Coronary artery (tissue), 2 donors: ENCODE measurements around the gene OR1N1.
"Not testable (repeated sequence)": the region's sequence is repeated elsewhere in the genome, so short reads cannot be mapped to it uniquely, and the experiment has no call there.

ENCODE experiments used
- DNase-seq: peaks from one replicate; pipeline ENCODE4 v3.0.0-alpha.2; 2017; ENCODE audit warnings: low spot score
- H3K27ac ChIP-seq, 2 donors: fragments of 200-600 bp; sonication (generic); one replicate each; pipeline ENCODE4 v1.5.1; 2016 to 2019
- H3K4me3 ChIP-seq: fragments of 200-600 bp; sonication (generic); 2 replicates; pipeline ENCODE4 v1.5.1; 2016; ENCODE audit warnings: mild to moderate bottlenecking, moderate library complexity
- TF ChIP-seq, protein P1 (sequence below): fragments of 200-600 bp; sonication (generic); IDR thresholded peaks from one replicate; pipeline ENCODE4 v1.5.1; 2019; ENCODE audit warnings: antibody characterized with exemption

The OR1N1 gene

DNA sequence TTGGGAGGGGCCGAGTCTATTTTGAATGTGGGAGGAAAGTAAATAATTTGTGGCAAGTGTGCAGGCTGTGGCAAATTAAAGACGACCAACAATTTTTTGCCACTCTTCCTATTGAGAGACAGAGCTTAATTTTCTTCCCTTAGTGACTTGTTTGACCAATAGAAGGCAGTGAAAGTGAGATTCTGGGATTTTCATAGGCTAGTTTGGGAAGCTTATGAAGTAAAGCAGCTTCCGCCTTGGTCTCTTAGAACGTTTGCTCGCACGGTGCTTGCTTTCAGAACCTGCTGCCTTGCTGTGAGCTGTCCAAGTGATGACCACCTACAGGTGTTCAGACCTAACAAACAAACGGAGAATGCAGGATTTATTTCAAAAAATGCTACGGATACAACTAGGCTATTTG is 19.1 kb upstream of the OR1N1 start:
- DNase-seq = no peak
- no peak overlapping the region for H3K4me3 ChIP-seq
- TF ChIP-seq, protein P1, sequence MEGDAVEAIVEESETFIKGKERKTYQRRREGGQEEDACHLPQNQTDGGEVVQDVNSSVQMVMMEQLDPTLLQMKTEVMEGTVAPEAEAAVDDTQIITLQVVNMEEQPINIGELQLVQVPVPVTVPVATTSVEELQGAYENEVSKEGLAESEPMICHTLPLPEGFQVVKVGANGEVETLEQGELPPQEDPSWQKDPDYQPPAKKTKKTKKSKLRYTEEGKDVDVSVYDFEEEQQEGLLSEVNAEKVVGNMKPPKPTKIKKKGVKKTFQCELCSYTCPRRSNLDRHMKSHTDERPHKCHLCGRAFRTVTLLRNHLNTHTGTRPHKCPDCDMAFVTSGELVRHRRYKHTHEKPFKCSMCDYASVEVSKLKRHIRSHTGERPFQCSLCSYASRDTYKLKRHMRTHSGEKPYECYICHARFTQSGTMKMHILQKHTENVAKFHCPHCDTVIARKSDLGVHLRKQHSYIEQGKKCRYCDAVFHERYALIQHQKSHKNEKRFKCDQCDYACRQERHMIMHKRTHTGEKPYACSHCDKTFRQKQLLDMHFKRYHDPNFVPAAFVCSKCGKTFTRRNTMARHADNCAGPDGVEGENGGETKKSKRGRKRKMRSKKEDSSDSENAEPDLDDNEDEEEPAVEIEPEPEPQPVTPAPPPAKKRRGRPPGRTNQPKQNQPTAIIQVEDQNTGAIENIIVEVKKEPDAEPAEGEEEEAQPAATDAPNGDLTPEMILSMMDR = no peak
- no peak overlapping the region for H3K27ac ChIP-seq

DNA sequence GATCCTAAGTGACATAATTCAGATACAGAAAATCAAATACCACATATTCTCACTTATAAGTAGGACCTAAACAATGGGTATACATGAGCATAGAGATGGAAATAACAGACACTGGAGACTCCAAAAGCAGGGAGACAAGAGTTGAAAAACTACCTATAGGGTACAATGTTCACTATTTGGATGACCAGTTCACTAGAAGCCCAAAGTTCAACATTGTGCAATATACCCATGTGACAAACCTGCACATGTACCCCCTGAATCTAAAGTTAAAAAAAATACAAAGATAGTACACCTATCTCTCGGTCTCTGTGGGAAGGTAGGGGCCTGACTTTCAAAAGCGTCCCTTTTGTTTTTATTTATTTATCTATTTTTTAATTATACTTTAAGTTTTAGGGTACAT is 11.7 kb upstream of the OR1N1 start:
- Histone ChIP-seq H3K4me3 (no peak overlapping the region), H3K27ac (no peak overlapping the region)
- no peak for DNase-seq
- TF ChIP-seq, protein P1 = no peak

DNA sequence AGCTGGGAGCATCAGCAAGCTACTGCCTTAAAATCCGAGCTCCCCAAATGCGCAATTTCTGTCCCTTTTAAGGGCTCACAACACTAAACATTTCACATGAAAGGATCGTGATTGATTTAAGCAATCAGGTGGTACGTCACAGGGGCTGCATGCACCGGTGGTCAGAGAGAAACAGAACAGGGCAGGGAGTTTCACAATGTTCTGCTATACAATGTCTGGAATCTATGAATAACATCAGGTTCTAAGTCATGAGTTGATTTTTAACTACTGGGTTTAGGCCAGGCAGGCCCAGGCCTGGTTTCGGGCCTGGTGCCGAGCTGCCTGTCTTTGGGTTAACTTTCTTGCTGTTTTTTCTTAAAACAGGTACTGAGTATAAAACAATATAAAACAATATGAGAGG is 10.0 kb upstream of the OR1N1 start:
- not testable (repeated sequence) for DNase-seq, H3K4me3 ChIP-seq, H3K27ac ChIP-seq

DNA sequence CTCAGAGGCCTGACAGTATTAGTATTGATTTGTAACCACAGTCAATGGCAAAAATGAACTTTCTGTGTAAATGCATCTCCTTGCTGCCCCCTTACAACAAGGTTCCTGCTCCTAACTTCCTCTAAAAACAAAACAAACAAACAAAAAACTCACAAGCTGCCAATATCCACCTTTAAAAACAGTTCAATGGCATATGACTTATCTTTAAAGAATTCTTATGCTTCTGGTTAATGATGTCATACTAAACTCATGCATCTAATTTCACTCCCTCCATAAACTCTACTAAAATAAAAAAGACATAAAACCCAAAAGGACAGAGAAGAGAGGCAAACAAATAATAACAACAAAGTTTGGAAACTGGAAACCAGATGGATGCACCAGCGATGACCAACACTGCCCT is 9.0 kb upstream of the OR1N1 start:
- DNase-seq = no peak
- TF ChIP-seq, protein P1 = no peak
- Histone ChIP-seq H3K4me3 (no peak overlapping the region), H3K27ac (no peak overlapping the region)

DNA sequence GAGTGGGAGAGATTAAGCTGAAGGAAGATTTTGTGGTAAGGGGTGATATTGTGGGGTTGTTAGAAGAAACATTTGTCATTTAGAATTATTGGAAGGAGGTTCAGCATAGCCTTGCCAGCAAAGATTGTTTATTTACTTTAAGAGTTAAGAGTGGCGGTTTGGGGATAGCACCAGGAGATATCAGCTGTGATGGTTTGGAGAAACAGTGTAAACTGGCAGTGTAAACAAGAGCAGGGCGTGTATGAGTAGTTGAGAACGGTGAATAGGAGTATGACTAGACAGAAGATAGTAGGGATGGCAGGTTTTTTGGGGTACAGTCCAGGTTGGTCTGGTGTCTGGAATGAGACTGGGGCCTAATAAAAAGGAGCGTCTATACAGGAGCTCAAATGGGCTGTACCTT is 4.1 kb upstream of the OR1N1 start:
- not testable (repeated sequence) for H3K27ac ChIP-seq, H3K4me3 ChIP-seq, DNase-seq

DNA sequence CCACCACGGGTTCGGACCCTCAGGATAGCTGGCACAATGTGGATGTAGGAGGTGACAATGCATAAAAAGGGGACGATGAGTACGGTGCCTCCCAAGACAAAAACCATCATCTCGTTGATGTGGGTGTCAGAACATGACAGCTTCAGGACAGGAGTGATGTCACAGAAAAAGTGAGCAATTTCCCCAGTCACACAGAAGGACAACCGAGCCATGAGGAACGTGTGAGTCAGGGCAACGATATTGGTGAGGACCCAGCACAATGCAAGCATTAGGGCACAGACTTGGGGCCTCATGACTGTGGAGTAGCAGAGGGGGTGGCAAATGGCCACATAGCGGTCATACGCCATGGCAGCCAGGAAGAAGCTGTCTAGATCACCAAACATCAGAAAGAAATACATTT is 491 bp downstream of the OR1N1 start:
- TF ChIP-seq, protein P1 = no peak
- H3K27ac ChIP-seq = no peak overlapping the region
- no peak overlapping the region for H3K4me3 ChIP-seq
- no peak for DNase-seq

DNA sequence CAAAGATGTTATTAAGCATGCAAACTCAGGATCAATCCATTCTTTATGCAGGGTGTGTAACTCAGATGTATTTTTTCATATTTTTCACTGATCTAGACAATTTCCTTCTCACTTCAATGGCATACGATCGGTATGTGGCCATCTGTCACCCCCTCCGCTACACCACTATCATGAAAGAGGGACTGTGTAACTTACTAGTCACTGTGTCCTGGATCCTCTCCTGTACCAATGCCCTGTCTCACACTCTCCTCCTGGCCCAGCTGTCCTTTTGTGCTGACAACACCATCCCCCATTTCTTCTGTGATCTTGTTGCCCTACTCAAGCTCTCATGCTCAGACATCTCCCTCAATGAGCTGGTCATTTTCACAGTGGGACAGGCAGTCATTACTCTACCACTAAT is 7.7 kb downstream of the OR1N1 start:
- Histone ChIP-seq H3K4me3 (no peak overlapping the region), H3K27ac (no peak overlapping the region)
- no peak for DNase-seq
- TF ChIP-seq, protein P1 = no peak

DNA sequence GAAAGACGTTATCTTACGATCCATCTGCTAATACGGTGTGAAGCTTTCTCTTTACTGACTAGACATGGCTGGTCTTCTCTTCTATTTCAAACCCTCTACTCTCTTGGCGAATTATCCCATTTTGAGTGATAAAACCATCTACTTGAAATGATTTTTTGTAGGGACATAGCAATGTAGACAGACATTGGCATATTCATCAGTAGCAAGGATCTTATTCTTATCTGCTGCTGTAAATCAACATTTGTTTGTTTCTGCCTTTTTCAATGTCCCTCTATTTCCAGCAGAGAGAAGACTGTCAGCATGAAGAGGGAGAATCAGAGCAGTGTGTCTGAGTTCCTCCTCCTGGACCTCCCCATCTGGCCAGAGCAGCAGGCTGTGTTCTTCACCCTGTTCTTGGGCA is 8.3 kb downstream of the OR1N1 start, which contains the start of gene OR1J4:
Gene OR1J4 (plus strand): TSS at position 301 of the 400 bp plus-strand sequence. CDS start 0 bp downstream, at position 301.
- no peak for DNase-seq
- H3K27ac ChIP-seq = no peak within 1 kb of the TSS
- TF ChIP-seq, protein P1 = no peak
- no peak within 1 kb of the TSS for H3K4me3 ChIP-seq
